HG03575 (cell line): ENCODE measurements around the gene MPDU1.

Source experiments
- ATAC-seq: cut with Tn5 transposase; IDR thresholded peaks from one replicate; pipeline ENCODE4 v1.9.1; 2021; ENCODE audit not compliant: unreplicated experiment, insufficient number of reproducible peaks, low FRiP score; ENCODE audit errors: extremely low read depth

MPDU1 gene

DNA sequence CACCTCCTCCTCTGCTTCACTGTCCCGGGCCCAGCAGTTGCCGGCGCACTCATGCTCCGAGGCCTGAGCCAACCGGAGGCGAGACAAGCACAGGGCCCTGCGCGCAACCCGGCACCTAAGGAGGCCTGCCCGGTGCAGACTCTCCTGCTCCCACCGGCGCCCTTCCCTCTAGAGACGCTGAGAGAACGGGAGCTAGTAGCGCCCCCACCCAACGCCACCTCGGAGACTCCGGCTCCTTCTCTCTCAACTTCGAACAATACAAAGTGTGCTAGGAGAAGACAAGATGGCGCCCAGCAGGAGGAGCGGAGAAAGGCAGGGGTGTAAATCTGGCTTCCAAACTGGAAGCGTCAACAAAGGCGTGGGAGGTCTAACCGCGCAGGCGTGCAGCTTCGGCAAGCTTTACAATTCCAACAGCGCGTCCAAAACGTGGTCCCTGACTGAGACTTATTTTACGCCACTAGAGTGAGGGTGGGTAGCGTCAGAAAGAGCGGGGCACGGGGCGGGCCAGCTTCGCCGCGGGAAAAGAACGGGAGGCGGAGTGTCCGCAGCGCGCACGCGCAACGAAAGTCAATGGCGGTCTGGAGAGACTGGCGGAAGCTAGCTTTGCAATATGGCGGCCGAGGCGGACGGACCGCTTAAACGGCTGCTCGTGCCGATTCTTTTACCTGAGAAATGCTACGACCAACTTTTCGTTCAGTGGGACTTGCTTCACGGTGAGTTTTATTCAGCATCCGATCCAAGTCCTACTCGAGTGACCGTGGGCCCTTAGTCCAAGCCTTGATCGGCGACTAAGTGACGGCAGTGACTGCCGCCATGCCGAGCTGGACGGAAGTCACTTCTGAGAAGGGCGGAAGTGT, at the start of gene MPDU1:
Gene MPDU1, plus strand, starts transcription at position 600 of the 857 bp plus-strand sequence. Its CDS starts 11 bp downstream, at position 611.
- peak; percentile 38 for ATAC-seq

DNA sequence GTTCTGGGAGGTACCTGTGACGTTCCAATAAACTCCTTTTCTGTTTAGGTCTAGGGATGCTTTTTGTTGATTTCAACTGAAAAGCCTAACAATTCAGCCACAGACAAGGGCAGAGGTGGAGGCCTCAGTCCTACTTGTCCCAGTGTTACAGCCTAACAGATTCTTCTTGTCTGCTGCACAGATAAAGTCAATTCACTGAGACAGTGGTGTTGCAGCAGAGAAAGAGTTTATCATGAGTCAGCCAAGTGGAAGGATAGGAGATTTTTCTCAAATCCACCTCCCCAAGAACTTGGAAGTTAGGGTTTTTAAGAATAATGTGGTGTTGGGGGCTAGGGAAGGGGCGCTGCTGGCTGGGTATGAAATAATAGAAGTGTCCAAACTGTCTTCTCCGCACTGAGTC, 45.6 kb upstream of the MPDU1 start:
- ATAC-seq, result no peak

GRCh38 chr17:7538891-7539545, 44.6 kb upstream of the MPDU1 start:
- no peak for ATAC-seq

DNA sequence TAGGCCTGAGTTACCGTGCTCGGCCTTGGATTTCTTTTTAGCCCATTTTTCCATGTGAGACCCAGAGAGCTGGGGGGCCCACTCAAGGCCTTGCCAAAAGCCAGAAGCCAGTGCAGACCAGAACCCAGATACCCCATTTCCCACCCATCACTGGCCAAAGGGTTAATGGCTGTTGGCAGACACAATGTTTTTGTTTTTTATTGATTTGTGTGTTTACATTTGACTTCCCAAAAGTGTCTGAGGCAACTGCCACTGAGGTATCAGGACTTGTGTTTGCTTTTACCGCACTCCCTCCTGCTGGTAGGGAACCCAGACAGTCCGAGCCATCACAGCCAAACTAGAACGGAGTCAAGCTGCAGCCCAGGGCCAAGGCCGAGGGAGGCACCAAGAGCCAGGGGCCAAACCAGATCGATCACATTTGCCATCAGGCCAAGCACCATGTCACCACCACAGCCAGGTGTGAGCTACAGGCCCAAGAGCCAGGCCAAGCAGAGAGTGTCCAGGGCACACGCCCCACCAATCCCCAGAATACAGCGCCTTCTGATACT, 42.5 kb upstream of the MPDU1 start:
- ATAC-seq, result no peak

DNA sequence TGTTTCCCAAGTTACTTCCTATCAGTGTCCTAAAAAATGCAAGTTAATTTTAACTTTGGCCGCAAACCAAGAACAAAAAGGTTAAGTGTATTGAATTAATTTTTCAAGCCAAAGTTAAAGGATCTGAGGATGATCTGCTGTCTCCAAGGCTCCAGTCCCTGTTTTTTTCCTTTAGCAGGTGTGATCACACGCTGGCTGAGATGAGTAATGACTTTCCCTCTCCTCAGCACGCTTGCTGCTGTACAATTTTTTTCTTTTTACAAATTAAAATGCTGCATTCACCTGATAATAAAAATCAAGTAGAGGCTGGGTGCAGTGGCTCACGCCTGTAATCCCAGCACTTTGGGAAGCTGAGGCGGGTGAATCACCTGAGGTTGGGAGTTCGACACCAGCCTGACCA, 38.7 kb upstream of the MPDU1 start:
- no peak for ATAC-seq

DNA sequence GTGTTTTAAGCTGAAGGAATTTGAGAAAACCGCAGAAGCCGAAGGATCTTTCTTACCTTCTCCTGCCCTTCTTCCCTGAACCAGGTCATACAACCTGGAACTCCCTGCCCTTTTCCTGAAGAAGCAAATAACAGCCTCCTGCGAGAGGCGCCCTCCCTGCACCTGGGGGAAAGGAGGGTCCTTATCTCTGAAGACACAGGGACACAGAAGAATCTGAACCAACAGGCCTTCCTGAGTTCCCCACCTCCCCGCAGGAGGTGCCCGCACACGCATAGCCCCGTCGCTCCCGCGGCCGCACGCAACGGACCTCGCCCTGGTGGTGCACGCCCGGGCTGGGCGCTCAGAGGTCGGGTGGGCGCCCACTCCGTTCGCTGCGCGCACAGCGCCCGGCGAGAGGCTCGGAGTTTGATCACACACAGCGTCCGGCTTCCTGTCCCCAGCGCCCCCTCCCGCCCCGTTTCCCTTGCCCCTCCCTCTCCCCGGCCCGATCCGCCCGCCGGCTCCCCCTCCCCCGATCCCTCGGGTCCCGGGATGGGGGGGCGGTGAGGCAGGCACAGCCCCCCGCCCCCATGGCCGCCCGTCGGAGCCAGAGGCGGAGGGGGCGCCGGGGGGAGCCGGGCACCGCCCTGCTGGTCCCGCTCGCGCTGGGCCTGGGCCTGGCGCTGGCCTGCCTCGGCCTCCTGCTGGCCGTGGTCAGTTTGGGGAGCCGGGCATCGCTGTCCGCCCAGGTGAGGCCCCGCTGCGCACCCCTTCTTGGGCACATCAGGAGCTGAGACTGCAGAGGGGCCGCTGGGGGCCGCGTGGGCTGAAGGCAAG, 34.9 kb upstream of the MPDU1 start, which contains the start of gene TNFSF12:
Gene TNFSF12, plus strand, starts transcription at position 474 of the 816 bp plus-strand sequence. Its CDS starts 96 bp downstream, at position 570.
- ATAC-seq, result no peak

- ATAC-seq, result no peak
Measured at GRCh38 chr17:7549401-7550055, 34.1 kb upstream of the MPDU1 start.

DNA sequence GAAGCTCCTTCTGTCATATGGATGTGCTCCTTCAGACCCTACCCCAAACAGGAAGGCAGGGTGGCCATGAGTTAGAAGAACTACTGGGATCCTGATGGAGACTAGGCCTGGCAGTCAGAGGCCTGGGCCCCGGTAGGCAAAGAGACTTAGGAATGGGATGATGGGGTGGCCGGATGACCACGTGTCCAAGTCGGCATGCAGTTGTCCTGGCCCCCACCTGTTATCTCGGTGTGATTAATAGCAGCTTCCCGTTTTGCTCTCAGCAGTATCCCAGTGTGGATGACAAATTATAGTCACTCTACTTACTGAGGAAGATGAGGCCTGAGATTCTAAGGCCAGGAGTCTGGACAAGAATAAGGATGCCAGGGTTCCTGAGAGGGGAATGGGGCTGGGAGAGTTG, 33.3 kb upstream of the MPDU1 start:
- no peak for ATAC-seq

DNA sequence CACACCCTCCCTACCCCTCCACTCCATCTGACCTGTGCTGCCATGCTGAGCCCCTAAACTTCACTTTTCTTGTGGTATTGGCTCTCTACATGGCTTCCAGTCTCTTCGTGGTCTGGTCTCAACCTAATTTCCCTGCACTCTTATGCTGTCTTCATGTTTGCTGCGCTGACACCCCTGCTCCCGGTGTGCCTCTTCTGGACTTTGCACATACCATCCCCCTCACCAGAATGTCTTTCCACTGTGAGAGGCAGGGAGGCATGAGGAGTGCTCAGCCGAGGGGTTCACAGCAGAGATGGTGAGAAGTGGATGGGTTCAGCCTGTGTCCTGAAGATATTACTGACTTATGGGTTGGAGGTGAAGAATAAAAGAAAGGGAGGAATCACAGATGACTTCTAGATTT, 32.3 kb upstream of the MPDU1 start:
- ATAC-seq, result no peak

GRCh38 chr17:7552621-7553051, 31.0 kb upstream of the MPDU1 start:
- peak; percentile 64 for ATAC-seq

DNA sequence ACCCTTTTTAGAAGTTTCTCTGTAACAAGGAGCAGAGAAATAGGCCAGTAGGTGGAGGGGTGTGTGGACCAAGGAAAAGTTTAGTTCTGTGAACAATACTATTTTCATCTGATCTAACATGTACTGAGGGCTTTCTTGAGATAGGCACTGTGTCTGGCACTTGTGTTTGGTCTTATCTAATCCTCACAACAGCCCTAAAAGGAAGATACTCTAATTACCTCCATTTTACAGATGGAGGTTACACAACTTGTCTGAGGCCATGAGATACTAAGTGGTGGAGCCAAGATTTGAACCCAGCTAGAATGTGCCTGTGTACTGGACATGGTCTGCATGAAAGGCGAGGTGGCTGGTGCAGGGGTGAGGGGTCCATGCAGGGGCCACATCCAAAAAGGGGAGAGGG, 30.3 kb upstream of the MPDU1 start:
- no peak for ATAC-seq

DNA sequence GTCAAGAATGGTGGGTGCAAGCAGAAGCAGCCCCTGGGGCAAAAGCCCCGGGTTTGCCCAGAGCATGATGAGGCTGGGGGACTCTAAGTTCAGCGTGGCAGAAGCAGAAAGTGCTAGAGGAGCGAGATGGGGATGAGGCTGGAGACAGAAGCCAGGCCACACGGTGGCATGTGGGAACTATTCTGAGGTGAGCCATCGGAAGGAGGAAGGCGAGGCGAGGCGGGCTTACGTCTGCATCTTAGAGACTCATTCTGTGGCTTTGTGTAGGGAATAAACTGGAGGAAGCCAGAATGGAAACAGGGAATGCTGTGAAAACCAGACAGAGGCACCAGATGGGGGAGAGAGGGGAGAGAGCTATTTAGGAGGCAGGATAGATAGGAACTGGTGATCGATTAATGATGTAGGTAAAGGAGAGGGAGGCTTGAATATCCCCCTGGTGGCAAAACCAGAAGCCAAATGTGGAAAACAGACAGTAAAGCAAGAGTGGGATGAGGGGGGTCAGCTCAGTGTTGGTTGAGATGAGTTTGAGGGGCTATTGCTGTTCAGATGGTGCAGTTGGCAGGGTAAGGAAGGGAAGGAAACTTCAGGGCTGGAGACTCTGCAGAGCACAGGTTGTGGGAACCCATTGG, 28.2 kb upstream of the MPDU1 start:
- ATAC-seq, result no peak

DNA sequence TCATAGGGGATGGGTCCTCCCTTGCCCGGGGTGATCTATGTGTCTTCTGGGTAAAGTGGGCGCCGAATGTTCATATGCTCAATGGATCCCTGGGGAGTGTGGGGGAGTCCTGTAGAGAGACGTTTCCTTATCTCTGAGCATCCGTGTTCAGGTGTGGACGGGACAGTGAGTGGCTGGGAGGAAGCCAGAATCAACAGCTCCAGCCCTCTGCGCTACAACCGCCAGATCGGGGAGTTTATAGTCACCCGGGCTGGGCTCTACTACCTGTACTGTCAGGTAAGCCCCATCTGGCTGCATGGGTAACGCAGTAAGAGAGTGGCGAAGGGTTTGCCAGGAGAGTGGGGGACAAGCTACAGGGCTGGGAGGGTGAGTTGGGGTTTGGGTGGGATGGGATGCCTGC, 27.0 kb upstream of the MPDU1 start:
- ATAC-seq, result no peak

GRCh38 chr17:7557147-7557764, 26.4 kb upstream of the MPDU1 start:
- ATAC-seq, result no peak

- ATAC-seq, result no peak
Measured at GRCh38 chr17:7557775-7558543, 25.7 kb upstream of the MPDU1 start.

DNA sequence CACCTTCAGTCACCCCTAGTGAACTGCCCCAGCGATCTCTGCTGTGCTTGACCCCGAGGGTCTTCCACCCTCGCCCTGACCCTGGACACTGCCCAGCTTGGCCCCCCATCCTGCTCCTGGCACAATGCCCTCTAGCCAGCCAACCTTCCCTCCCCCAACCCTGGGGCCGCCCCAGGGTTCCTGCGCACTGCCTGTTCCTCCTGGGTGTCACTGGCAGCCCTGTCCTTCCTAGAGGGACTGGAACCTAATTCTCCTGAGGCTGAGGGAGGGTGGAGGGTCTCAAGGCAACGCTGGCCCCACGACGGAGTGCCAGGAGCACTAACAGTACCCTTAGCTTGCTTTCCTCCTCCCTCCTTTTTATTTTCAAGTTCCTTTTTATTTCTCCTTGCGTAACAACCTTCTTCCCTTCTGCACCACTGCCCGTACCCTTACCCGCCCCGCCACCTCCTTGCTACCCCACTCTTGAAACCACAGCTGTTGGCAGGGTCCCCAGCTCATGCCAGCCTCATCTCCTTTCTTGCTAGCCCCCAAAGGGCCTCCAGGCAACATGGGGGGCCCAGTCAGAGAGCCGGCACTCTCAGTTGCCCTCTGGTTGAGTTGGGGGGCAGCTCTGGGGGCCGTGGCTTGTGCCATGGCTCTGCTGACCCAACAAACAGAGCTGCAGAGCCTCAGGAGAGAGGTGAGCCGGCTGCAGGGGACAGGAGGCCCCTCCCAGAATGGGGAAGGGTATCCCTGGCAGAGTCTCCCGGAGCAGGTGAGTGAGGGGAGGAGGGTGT, 24.9 kb upstream of the MPDU1 start, which contains the start of gene TNFSF13:
Gene TNFSF13, plus strand, starts transcription at position 207 of the 776 bp plus-strand sequence. Its CDS starts 290 bp downstream, at position 497.
- no peak for ATAC-seq
